Upper lobe of left lung (tissue), 4 donors: ENCODE measurements around the gene PRKCA.

Source experiments
- POLR2A ChIP-seq, 4 donors: fragments of 450-650 bp; IDR thresholded peaks; one replicate each; pipeline ENCODE4 v1.5.1; 2016 to 2017; ENCODE audit warnings: antibody characterized with exemption in 4 of 4, mild to moderate bottlenecking in 2 of 4
- POLR2AphosphoS5 ChIP-seq, 2 donors: sonication (generic); formaldehyde crosslinking; IDR thresholded peaks; one replicate each; pipeline ENCODE4 v1.5.1; 2017; ENCODE audit warnings: antibody characterized with exemption in 2 of 2
- TF ChIP-seq, protein P1 (sequence below), 6 experiments: fragments of 450-650 bp in 4 of 6; fragments of 200-600 bp in 2 of 6; sonication (generic) in 2 of 6; IDR thresholded peaks; one replicate each; pipeline ENCODE4 v1.5.1; 2016 to 2019; ENCODE audit warnings: antibody characterized with exemption in 6 of 6

- no peak for TF ChIP-seq POLR2AphosphoS5 (IDR thresholded peaks at IDR 0.05)
- no peak for TF ChIP-seq POLR2A (IDR thresholded peaks at IDR 0.05)
- TF ChIP-seq, protein P1, sequence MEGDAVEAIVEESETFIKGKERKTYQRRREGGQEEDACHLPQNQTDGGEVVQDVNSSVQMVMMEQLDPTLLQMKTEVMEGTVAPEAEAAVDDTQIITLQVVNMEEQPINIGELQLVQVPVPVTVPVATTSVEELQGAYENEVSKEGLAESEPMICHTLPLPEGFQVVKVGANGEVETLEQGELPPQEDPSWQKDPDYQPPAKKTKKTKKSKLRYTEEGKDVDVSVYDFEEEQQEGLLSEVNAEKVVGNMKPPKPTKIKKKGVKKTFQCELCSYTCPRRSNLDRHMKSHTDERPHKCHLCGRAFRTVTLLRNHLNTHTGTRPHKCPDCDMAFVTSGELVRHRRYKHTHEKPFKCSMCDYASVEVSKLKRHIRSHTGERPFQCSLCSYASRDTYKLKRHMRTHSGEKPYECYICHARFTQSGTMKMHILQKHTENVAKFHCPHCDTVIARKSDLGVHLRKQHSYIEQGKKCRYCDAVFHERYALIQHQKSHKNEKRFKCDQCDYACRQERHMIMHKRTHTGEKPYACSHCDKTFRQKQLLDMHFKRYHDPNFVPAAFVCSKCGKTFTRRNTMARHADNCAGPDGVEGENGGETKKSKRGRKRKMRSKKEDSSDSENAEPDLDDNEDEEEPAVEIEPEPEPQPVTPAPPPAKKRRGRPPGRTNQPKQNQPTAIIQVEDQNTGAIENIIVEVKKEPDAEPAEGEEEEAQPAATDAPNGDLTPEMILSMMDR (IDR thresholded peaks at IDR 0.05) = no peak
Measured at GRCh38 chr17:66317629-66318028, 15.2 kb downstream of the PRKCA start.
